Fibroblast of lung (primary cell): Measurements from ENCODE around the gene MAP4K4.

ENCODE experiments used
- EZH2 ChIP-seq: IDR thresholded peaks from 2 replicates; pipeline ENCODE4 v1.5.1; 2012; ENCODE audit warnings: low read length, control low read depth, mild to moderate bottlenecking; ENCODE audit errors: missing control alignments
- TF ChIP-seq, protein P1 (sequence below), 2 donors: IDR thresholded peaks in 1 of 2; conservative IDR thresholded peaks in 1 of 2; 1 replicate in 1 of 2; 2 replicates in 1 of 2; pipeline ENCODE4 v1.5.1; 2011 to 2012; ENCODE audit warnings: low read length in 2 of 2, control low read depth in 1 of 2, inconsistent platforms in 1 of 2, low read depth in 1 of 2, mild to moderate bottlenecking in 1 of 2

GRCh38 chr2:101781791-101782426 lies 84.4 kb downstream of the MAP4K4 start:
- TF ChIP-seq, protein P1, sequence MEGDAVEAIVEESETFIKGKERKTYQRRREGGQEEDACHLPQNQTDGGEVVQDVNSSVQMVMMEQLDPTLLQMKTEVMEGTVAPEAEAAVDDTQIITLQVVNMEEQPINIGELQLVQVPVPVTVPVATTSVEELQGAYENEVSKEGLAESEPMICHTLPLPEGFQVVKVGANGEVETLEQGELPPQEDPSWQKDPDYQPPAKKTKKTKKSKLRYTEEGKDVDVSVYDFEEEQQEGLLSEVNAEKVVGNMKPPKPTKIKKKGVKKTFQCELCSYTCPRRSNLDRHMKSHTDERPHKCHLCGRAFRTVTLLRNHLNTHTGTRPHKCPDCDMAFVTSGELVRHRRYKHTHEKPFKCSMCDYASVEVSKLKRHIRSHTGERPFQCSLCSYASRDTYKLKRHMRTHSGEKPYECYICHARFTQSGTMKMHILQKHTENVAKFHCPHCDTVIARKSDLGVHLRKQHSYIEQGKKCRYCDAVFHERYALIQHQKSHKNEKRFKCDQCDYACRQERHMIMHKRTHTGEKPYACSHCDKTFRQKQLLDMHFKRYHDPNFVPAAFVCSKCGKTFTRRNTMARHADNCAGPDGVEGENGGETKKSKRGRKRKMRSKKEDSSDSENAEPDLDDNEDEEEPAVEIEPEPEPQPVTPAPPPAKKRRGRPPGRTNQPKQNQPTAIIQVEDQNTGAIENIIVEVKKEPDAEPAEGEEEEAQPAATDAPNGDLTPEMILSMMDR (conservative IDR thresholded peaks at IDR 0.05 in 1 of 2, IDR thresholded peaks at IDR 0.05 in 1 of 2; ENCODE audit: low read depth in 1 of 2, low read length in 2 of 2): no peak
- TF ChIP-seq EZH2: no peak
